Lower leg skin (tissue), 4 donors: Measurements from ENCODE around the gene TRAPPC3. TPM values are rescaled to one million over a fixed set of nuclear protein-coding genes. Genes with fewer than 3 reads are reported as not detected.
"Not testable (repeated sequence)": the region's sequence is repeated elsewhere in the genome, so short reads cannot be mapped to it uniquely, and the experiment has no call there.

Source experiments
- DNase-seq, 2 donors: peaks; one replicate each; pipeline ENCODE4 v3.0.0-alpha.2; 2019; ENCODE audit warnings: low spot score in 2 of 2
- H3K4me3 ChIP-seq: fragments of 200-600 bp; sonication (generic); 2 replicates; pipeline ENCODE4 v1.5.1; 2017; ENCODE audit warnings: mild to moderate bottlenecking, low read depth; ENCODE audit not compliant: poor library complexity, severe bottlenecking
- CTCF ChIP-seq, 3 donors: fragments of 450-650 bp; IDR thresholded peaks; one replicate each; pipeline ENCODE4 v1.5.1; 2016; ENCODE audit warnings: antibody characterized with exemption in 3 of 3, mild to moderate bottlenecking in 3 of 3, moderate library complexity in 2 of 3
- POLR2A ChIP-seq, 2 donors: fragments of 450-650 bp; IDR thresholded peaks; one replicate each; pipeline ENCODE4 v1.6.1; 2016 to 2017; ENCODE audit warnings: antibody characterized with exemption in 2 of 2, mild to moderate bottlenecking in 1 of 2, moderate library complexity in 1 of 2
- WGBS, 2 donors: methylation state at CpG; one replicate each; pipeline ENCODE4 v1.1.5; 2018; 5-methylcytosine and 5-hydroxymethylcytosine counted together
- intact Hi-C: fragments of 100-400 bp; cut with DNase I; formaldehyde crosslinking; loops from one replicate; pipeline ENCODE4 v1.15.0; 2023; ENCODE audit warnings: low total_unique reads
- total RNA-seq, 4 donors: library from RNA; depleted of rRNA; stranded (reverse); fragments of >200 nt; gene quantifications; one replicate each; pipeline ENCODE4 v1.1.0, GENCODE V29; 2016

TRAPPC3 gene
- total RNA-seq, 4 donors from 2014 or later: 78.3 to 113 (median 104) TPM

DNA sequence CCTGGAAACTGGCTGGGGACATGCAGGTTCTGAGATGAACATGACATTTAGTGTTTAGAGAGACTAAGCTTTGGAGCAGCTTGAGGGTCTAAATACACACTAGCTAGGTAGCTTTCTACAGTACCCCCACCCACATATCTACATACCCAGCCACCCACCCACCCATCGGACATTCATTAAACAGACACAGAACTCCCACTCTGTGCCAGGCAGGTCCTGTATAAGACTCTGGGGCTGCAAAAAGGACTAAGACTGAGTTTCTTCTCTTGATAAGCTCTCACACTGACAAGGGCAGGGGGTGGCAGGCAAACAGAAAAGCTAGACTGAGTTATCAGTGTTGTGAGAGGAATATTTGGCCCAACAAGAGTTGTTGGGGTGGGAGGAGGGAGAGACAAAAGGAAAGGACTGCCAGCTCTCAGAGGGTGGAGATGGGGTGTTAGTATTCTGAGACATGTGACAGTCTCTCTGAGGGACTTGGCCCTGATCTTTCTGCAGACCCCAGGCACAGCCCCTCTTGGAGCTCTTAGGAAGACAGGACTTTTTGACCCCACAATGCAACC lies 13.5 kb upstream of the TRAPPC3 start:
- TF ChIP-seq CTCF (IDR thresholded peaks at IDR 0.05): no peak
- TF ChIP-seq POLR2A (IDR thresholded peaks at IDR 0.05): no peak
- WGBS, 2 donors: 33 to 58% methylated on average over 1 of the region's 1 CpG
- no peak for DNase-seq
- no peak overlapping the region for H3K4me3 ChIP-seq
- intact Hi-C loops: no loop called here

DNA sequence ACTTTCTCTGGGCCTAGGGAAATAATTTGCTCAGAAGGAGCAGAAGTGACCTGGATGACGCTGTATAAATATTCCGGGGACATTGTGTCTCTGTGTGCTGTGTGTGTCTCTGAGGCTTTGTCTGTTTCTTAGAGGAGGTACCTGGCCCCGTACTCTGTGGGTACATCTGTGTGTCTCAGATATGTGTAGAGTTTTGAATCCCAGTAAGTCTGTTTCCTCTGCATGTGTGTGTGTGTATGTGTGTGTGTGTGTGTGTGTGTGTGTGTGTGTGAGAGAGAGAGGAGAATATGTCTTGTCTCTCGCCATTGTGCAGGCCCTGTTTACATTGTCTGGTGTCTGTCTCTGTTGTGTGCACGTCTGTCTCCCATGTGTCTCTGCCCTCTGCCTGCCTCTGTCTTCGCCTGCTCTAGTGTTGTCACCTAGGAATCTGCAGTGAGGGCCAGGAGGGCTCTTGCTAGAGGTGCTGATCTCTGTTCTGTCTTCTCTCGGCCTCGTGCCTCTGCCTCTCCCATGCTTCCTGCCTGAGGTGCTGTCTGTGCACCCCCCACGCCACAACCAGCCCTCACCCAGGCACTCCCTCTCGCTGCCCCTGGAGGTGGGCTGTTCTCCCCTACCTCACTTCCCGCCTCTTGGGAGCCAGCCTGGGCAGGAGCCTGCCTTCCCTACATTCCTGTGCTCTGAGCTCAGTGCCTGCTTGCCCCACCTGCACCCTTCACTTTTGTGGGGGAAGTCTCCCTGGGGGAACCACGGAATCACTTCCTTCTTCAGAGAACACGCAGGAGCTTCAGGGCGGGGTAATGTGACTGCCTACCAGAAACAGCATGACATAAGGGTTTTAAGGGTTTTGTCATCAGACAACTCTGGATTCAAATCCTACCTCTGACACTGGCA lies 12.6 kb upstream of the TRAPPC3 start:
- no peak overlapping the region for H3K4me3 ChIP-seq
- TF ChIP-seq POLR2A (IDR thresholded peaks at IDR 0.05) (no peak), CTCF (IDR thresholded peaks at IDR 0.05) (no peak)
- 15 to 20% methylated on average over 14 of the region's 14 CpGs for WGBS, 2 donors
- no peak for DNase-seq
- intact Hi-C loops: no loop called here

DNA sequence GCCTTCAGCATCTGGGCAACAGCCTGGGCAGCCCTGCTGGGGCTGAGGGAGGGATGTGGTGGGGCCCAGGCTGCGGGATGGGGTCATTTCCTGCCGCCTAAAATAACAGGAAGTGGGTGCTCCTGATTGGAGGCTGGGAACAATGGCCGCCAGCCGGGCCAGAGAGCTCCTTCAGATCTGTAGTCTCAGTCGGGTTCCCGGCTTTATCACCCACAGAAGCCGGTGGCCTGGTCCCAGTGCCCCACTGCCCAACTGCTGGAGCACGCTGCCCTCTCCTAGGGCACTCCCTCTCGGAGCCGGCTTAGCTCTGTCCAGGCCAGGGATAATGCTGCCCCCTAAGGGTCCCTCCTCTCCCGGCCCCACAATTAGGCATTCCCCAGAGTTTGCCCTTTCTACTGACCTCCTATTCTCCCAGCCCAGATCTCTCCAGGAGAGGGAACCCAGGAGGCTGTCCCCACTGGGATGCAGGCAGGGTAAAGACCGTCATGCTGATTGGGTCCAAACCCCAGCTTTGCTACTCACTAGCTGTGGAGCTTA lies 11.7 kb upstream of the TRAPPC3 start:
- no peak for TF ChIP-seq CTCF (IDR thresholded peaks at IDR 0.05)
- TF ChIP-seq POLR2A (IDR thresholded peaks at IDR 0.05): no peak

GRCh38 chr1:36160388-36160948 lies 11.2 kb upstream of the TRAPPC3 start:
- intact Hi-C loops: no loop called here
- 49 to 50% methylated on average over 3 to 4 of the region's 4 CpGs for WGBS, 2 donors
- no peak for TF ChIP-seq POLR2A (IDR thresholded peaks at IDR 0.05)
- no peak for TF ChIP-seq CTCF (IDR thresholded peaks at IDR 0.05)
- DNase-seq: no peak
- H3K4me3 ChIP-seq: no peak overlapping the region

More for the DNA sequence above, 11.7 kb upstream of the TRAPPC3 start:
- peak; percentile 49 to 93 for DNase-seq
- WGBS, 2 donors: 20% methylated on average over 12 of the region's 12 CpGs
- no peak overlapping the region for H3K4me3 ChIP-seq
- intact Hi-C loops: no loop called here

GRCh38 chr1:36159614-36160387 lies 10.5 kb upstream of the TRAPPC3 start:
- intact Hi-C loops: no loop called here
- WGBS, 2 donors: 79 to 86% methylated on average over 9 to 10 of the region's 10 CpGs

DNA sequence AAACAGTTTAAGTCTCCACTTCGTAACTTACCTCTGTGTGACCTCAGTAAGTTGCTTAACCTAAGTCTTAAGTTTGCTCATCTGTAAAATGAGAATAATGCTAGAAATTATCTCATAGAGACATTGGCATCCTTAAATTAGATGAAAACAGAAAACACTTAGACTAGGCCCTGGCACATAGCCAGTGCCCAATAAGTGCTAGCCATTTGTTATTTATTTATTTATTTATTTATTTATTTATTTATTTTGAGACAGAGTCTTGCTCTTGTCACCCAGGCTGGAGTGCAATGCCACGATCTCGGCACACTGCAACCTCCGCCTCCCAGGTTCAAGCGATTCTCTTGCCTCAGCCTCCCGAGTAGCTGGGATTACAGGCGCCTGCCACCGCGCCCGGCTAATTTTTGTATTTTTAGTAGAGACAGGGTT lies 9.6 kb upstream of the TRAPPC3 start:
- DNase-seq, intact Hi-C loops, H3K4me3 ChIP-seq: not testable (repeated sequence)
- WGBS, 2 donors: 87 to 96% methylated on average over 10 of the region's 10 CpGs

More at GRCh38 chr1:36159614-36160387, 10.5 kb upstream of the TRAPPC3 start:
- no peak overlapping the region for H3K4me3 ChIP-seq
- DNase-seq: no peak
- no peak for TF ChIP-seq CTCF (IDR thresholded peaks at IDR 0.05)
- TF ChIP-seq POLR2A (IDR thresholded peaks at IDR 0.05): no peak
